CD4-positive, alpha-beta T cell treated with Interleukin-4 for 4 hours (primary cell): ENCODE measurements around the gene DNLZ.
A peak's percentile ranks its signal among the peaks of the same experiment; 100 is the strongest.

ENCODE experiments used
- DNase-seq: peaks from one replicate; pipeline ENCODE4 v3.0.0-alpha.2; 2020

DNLZ gene

GRCh38 chr9:136395345-136396218, 32.0 kb upstream of the DNLZ start:
- no peak for DNase-seq

GRCh38 chr9:136395020-136395340, 31.4 kb upstream of the DNLZ start:
- DNase-seq = no peak

GRCh38 chr9:136394312-136395019, 30.9 kb upstream of the DNLZ start:
- no peak for DNase-seq

- no peak for DNase-seq
These were observed 30.0 kb upstream of the DNLZ start for GRCh38 chr9:136393531-136393930.

GRCh38 chr9:136392538-136393449, 29.2 kb upstream of the DNLZ start:
- no peak for DNase-seq

GRCh38 chr9:136391737-136392537, 28.4 kb upstream of the DNLZ start:
- DNase-seq = no peak

GRCh38 chr9:136389396-136389795, 25.9 kb upstream of the DNLZ start:
- no peak for DNase-seq

GRCh38 chr9:136387217-136387616, 23.7 kb upstream of the DNLZ start:
- DNase-seq = no peak

GRCh38 chr9:136386018-136386417, 22.5 kb upstream of the DNLZ start:
- DNase-seq = no peak

- DNase-seq = peak; percentile 46
These were observed 21.5 kb upstream of the DNLZ start for GRCh38 chr9:136385015-136385414.

GRCh38 chr9:136383436-136383835, 19.9 kb upstream of the DNLZ start:
- DNase-seq = no peak

GRCh38 chr9:136381966-136382513, 18.5 kb upstream of the DNLZ start:
- DNase-seq = no peak

GRCh38 chr9:136381311-136381710, 17.8 kb upstream of the DNLZ start:
- DNase-seq = no peak

GRCh38 chr9:136380381-136380780, 16.8 kb upstream of the DNLZ start:
- DNase-seq = no peak

GRCh38 chr9:136379891-136380290, 16.3 kb upstream of the DNLZ start:
- DNase-seq = no peak

GRCh38 chr9:136379401-136379800, 15.9 kb upstream of the DNLZ start:
- DNase-seq = no peak

GRCh38 chr9:136379003-136379287, 15.4 kb upstream of the DNLZ start:
- no peak for DNase-seq

- DNase-seq = no peak
These were observed 14.8 kb upstream of the DNLZ start for GRCh38 chr9:136378170-136379002.

GRCh38 chr9:136377341-136378169, 14.0 kb upstream of the DNLZ start:
- no peak for DNase-seq

GRCh38 chr9:136376457-136376856, 12.9 kb upstream of the DNLZ start:
- DNase-seq = no peak

GRCh38 chr9:136375096-136375495, 11.6 kb upstream of the DNLZ start:
- DNase-seq = no peak
